Hematopoietic multipotent progenitor cell treated with erythropoietin and hydrocortisone succinate and interleukin-3 and kit ligand, for 17 days (in vitro differentiated cells): ENCODE results near the gene CPB2.

Experiments used
- DNase-seq: peaks from one replicate; pipeline ENCODE4 v3.0.0-alpha.2; 2015; ENCODE audit warnings: low spot score

The CPB2 gene

DNA sequence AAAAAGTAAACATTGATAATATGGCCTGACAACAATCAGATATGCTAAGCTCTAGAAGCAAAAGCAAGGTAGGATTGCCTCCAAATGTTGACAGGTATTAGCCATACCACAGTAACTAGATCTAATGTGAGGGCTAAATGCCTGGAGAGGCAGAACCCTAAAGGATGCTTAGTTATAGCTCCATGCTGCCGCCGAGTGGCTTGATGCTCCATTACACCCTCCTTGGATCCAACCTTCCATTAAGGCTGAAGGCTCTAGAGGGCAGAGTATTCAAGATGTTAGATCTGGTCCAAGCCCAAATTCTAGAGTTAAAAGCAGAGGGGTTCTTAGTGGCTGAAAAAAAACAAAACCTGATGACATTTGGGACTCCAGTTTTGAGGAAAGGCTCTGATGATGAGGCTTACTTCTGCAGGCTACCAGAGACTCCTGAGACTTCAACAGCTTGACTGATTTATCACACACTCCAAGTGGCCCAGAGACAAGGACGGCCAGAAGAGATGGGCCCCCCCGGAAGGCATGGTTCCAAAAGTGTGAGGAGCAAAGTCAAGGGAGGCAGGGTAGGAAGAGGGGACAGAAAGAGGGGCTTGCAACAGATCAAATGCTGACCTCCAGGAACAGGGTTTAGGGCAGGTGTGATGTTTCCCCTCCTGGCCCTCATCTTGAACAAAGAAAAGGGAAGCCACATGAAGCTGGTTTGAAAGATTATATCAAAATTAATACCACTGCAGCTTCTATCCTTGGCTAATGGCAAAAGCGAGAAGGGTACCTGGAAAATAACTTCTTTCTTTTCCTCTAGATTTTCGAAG is 21.9 kb upstream of the CPB2 start:
- DNase-seq = peak; percentile 60

DNA sequence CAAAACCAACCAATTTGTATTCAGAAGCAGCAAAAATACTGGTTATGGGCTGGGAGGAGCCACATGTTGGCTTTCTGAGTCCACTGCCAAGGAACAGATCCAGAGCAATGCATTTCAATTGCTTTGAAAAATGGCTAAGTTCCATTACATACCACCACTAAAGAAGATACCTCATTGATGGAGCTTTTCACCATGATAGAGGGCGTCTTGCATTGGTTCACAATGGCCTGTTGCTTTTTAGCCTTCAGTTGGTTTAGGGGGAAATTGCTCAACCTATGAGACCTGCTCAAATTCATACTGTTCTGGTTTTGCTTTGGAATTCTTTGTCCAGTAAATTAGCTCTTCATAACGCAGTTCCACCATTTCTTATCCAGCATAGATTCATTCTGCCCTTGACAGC is 21.2 kb upstream of the CPB2 start:
- DNase-seq = no peak

DNA sequence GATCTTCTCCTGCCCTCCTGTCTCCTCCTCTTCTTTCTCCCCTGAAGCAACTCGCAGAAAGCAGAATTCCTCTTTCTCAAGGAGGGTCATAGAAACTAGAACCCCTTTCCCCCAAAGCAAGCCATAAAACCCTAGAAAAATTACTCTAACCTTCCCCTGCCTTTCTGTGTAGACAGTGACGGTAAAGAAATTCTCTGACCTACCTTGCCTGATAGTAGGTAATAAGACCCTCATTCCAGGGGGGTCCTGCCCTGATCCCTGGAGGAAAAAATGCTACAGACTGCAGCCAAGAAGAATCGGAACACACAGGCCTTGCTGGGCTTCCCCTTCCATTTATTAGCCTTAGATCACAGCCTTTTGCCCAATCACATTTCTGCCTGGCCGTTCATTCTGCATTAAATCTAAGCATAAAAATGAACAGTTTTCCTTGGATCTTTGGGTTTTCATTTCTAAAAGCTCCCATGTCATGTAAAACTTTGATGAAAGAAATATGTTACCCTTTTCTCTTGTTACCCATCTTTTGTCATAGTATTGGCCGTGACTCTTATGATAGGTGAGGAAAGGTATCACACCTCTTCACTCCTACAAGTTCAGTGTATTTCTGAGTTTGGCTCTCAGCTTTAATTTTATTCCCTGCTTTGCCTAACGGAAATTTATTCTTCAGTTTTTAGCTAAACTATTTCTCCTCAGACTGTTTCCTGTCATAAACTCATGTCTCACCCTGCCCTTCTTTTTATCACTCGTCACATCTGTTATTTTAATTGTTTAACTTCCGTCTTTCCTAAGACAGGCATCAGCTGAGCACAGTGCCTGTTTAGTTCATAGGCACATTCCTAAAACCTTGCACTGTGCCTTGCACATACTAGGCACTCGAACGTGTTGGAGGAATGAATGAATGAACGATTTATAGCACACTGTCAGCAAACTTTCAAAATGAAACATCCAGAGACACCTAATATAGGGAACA is 20.4 kb upstream of the CPB2 start:
- DNase-seq = no peak

DNA sequence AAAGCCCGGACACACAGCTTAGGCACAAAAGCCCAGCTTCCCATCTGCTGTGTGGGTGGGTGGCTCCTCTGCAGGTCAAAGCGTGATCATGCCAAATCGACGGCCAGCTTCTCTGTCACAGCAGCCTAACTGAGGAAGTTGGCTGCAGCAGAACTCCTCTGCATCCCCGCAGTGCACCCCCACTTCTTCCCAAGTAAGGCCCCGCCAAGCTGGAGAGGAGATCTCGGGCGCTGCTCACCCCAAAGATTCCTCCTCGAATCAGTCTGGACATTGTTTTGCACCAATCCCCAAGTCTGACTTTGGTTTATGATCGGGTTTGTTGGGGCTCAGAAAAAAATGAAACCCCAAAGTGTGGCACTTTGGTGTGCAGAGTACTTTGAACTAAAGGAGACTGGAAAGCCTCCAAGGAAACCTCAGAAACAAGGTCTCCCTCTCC is 19.7 kb upstream of the CPB2 start:
- DNase-seq = no peak

DNA sequence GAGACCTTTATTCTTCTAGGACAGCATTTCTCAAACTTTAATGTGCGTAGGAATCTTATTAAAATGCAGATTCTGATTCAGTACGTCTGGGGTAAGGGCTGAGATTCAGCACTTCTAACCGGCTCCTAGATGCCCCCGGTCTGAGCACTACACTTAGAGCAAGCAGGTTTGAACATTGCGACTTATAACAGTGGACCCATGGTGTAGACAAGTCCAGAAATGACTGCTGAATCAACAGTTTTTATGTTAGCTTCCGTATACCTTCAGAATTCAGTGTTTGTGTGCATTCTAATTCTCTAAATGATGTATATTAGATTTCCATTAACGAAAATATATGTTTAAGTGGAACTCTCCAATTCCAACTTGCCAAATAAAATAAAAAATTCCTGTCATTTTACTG is 17.5 kb upstream of the CPB2 start:
- no peak for DNase-seq

DNA sequence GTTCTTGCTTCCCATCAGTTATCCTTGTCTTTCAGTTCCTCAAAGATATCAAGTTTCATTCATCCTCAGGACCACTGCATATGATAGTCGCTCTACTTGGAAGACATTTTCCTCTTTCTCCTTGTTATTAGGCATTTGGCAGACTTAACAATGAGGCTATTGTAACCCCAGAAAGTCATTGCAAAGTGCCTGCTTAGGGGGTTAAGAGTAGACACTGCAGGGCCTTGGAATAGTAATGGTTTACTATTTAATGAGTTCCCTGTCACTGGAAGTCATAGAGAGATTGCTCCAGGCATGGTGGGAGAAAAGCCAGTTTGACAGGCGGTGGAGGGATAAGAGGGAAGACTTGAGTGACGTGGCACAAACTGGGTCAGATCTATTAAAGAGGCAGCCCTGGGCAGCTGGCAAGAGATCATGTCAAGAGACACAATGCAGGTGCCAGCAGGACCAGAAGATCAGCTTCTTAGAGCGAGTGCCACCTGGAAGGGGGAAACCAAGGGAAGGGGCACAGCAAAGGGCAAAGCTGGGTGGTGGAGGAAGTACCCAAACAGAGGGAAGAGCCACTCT is 16.8 kb upstream of the CPB2 start:
- DNase-seq = no peak

DNA sequence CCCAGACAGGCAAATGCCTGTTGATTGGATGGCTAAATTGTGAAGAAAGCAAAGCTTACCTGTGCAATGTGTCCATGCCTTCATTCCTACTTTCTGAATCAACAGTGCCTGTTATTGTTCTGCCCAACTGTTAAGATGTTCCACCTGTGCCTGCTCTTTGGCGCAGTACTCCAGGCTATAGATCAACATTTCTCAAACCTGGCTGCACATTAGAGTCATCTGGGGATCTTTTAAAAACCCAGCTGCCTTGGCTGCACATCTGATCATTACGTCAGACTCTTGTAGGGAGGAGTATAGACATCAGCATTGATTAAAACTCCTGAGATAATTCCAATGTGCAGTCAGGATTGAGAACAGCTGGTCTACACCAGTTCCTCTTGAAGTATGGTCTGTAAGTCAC is 16.2 kb upstream of the CPB2 start:
- DNase-seq = no peak

DNA sequence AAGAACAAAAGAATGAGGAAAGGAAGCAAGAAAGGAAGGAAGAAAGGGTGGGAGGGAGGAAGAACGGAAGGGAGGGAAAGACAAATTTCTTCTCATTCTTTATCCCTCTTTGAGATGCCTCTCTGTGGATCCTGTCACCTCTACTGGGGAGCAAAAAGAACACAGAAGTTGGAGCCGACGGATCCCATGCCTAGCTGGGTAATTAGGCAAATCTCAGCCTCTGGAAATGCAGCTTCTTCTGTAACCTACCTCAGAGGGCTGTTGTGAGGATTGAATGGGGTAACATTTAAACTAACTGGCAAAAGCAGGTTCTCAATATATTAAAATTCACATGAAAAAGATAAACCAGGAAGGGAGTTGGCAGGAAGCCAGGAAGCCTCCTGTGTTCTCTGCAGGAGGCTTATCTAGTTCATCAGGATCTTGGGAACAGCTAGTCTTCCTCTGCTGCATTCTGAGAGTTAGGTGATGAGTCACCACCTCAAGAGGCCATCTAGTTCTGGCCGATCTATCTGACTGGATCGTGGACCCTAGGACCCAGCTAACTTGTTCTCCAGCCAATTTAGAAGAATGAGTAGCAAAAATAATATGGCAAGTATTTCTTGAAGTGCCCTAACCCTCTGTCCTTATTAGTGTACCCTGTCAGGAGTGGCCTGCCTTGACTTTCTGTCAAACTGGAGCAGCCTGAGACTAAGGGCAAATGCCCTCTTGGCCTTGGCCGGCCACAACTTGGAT is 15.2 kb upstream of the CPB2 start:
- peak; percentile 46 for DNase-seq

DNA sequence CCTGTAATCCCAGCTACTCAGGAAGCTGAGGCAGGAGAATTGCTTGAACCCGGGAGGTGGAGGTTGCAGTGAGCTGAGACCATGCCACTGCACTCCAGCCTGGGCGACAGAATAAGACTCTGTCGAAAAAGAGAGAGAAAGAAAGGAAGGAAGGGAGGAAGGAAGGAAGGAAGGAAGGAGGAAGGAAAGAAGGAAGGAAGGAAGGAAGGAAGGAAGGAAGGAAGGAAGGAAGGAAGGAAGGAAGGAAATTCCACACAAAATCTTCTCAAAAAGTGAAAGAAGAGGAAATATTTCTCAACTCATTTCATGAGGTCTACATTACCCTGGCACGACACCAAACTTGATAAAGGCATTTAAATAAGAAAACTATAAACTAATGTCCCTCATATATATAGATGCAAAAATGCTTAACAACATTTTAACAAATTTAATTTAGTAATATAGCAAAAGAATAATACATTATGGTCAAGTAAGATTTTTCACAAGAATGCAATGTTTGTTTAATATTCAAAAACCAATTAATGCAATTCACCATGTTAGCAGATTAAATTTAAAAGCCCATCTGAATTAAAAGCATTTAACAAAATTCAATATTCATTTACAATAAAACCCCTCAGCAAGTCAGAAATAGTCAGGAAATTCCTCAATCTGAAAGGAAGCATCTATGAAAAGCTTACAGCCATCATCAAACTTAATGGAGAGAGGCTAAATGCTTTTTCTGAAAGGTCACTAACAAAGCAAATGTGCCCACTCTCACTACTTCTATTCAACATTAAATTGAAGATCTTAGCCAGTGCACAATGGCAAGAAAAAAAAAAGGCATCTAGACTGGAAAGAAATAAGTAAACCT is 12.0 kb upstream of the CPB2 start:
- DNase-seq = no peak

DNA sequence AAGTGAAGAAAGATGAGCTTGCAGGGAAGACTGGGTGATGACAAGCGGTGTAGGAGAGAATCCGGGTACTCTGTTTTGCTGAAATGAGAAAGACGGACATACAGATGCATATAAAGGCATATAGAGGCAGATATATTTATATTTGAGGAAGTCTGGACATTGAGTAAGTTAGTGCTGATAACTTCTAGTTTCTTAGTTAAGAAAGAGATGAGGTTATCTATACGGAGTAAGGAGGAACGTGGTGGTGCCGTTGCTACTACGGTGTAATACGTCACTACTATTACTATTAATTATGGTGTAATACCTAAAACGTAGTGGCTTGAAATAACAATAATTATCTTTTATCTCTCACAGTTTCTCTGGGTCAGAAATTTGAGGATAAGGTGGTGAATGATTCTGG is 9.8 kb upstream of the CPB2 start:
- DNase-seq = no peak

DNA sequence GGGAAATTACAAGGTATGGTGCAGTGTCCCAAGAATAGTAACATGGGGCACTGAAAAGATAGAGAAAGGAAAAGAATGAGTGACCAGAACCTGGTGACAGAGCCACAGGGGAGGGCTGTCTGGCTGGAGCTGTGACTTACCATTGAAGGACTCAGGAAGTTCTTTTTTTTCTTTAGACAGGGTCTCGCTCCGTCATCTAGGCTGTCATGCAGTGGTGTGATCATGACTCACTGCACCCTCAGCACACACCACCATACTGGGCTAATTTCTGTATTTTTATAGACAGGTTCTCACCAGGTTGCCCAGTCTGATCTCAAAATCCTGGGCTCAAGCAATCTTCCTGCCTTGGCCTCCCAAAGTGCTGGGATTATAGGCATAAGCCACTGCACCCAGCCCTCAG is 8.8 kb upstream of the CPB2 start:
- DNase-seq = no peak

DNA sequence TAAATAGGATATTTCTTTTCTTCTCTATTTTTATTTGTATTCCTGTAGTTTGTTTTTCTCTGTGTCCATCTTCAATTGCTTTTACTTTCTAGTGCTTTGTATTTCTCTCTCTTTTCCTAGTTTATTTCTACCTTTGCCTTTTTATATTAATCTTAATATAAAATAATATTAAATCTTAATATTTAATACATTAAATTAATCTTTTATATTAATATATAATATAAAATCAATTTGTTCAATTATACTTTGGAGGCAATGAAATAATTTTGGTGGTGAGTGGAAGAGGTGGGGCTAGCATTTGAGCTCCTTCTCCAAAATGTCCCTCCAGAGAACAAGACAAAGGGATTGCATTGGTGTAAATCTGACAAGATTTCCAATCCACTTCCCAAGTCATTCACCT is 6.3 kb upstream of the CPB2 start:
- DNase-seq = no peak

DNA sequence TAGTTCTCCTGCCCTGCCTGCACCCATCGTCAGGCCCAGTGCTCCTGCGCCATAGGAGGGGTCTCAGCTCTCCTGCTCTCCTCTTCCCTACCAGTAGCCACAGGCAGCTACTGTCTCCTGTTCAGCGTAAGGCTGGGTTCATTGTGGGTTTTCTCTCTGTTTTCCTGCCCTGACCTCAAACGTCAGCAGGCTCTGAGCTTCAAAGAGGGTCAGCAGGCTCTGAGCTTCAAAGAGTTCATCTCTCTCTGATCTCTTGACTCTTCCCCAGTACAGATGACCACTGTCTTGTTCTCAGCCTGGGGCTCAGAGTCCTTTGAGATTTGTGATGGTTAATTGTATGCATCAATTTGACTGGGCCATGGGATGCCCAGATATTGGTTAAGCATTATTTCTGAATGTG is 4.6 kb upstream of the CPB2 start:
- no peak for DNase-seq

DNA sequence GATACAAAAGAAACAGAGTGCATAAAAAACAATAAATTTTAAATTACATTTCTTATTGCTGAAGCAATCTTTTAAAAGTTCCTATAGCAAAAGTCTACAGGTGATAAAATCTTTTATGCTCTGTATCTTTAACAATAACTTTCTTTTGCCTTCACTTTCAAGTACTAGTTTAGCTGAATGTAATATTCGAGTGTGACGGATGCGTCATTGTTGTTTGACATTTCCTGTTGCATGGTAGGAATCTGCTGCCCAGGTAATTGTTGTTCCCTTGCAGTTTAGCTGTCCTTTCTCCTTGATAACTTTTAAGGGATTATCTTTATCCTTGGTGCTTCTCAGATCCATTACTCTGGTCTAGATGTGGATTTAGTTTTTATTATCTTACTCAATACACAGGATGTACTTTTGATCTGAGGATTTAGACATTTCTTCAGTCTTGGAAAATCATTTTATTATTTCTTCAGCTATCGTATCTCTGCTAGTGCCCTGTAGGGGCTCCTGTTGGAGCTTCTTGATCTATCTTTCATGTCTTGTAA is 2.1 kb upstream of the CPB2 start:
- DNase-seq = no peak

DNA sequence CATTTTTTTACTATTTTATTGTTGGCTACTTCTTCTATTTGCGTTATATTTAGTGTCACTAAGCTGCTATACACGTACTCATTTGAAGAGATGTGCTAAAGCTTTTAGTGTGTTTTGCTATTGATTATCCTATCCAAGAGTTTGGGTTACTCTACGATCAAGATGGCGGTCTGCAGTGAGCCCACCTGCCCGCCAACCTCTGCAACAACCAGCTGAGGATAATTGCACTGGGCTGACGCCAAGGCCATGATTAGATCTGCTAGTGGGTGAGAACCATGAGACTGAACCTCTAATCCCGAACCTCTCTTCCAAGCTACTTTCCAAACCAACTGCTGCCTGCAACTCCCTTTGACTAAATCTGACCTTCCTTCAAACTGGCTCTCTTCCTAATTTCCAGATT is 1.8 kb downstream of the CPB2 start:
- DNase-seq = no peak

DNA sequence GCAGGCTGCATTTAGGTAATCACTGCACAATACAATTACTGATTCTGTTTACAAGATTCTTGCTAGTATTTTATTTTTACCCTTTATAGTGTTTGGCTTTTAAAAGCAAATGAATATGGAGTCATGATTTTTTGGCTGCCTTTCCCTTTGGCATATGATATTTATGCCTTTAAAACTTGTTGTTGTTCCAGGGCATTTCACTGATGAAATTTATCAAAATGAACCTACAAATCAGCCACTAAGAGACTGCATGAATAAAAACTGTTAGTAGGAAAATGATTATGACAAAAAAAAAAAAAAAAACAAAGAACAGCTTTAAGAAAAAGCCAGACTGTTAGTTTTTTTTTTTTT is 2.6 kb downstream of the CPB2 start:
- DNase-seq = no peak

DNA sequence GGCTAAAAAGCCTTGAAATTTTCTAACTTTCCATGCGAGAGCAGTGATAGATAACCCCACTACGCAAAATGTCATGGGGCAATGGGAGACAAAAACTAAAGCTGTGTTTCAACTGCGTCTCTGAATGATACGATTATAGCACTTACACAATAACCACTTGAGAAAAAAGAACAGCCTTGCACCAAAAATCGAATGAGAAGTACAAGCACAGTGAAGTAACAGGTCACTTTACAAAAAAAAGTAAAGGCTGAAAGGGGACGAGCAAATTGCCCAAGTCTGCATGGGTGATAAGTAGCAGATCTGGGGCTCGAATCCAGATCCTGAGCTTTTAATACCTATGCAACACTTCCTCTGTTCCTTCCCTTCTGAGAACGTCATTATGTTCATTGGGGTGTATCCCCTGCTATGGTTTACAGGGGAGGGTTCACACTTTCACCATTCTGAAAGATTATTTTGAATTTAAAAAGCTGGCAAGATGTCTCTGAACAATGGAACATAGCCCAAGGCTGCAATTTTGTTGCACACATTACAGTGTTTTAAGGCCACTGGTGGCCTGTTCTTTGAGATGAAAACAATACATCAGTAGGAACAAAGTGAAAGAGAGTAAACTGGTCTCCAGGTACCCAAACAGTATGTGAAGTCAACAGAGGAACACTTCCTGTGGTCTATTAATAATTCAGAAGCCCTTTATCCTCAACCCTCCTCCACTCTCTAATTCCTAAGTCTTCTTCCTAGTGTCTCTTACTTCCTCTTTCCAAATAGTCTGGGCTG is 3.2 kb downstream of the CPB2 start:
- DNase-seq = no peak

DNA sequence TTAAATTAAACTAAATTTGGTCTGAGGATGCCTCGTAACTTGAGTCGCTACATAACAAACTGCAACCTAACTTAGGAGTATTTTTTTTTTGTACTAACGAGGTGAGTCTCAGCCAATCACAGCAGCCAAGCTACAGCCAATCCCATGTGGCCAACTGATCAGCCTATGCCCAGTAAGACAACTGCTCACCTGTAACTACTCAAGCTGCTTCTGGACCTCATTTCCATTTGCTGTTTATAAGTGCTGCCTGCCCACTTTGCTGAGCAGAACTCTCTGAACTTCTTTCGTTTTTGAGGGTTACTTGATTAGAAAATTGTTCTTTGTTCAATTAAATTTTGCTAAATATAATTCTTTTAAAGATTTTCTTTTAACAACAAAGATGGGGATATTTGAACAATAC is 3.8 kb downstream of the CPB2 start:
- no peak for DNase-seq

DNA sequence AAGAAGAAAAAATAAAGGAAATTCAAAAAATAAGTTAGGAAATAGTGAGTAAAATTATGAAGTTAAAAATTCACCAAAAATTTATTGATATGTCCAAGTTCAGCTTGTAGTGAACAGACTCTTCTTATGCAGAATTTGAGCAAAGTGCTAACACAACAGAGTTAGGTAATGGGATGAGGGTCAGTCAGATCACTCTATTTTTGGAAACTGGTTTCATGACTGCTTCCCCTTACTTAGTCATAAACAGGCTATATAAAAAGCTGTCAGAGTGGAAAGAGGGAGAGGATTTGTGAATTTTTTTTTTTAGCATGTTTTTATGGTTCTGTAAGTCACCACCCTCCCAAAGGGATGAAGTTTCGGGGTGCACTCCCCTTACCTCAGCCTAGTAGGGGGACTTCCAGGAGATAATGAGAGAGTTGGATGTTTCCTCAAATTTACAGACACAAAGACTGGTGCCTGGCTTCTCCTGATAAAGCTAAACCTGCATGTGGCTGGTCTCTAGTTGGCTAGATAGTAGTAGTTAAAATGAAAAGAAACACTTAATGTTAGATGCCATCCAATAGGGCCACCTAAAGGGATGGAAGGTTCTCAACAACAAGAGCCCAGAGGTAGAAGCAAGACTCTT is 4.5 kb downstream of the CPB2 start:
- no peak for DNase-seq

DNA sequence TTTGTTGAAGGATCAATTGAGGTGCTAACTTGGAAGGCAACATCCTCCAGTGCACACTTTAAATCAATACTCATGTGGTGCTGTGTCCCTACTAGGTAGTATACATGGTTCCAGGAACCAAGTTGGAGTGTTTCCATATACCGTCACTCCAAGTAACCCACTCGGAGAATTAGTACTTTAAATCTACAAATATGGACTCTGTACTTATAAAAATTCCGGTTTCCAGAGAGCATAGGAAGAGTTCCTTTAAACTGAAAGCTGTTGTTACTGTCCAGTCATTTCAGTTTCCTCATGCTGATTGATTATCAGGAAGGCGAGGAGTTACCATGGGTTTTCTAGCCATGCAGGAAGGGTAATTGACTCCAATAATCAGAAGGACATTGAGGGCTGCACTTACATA is 7.2 kb downstream of the CPB2 start:
- no peak for DNase-seq
